Mesothelial cell of epicardium (in vitro differentiated cells): ENCODE results near the gene COL4A2. TPM values are rescaled to one million over a fixed set of nuclear protein-coding genes. Genes with fewer than 3 reads are reported as not detected.

Source experiments
- DNase-seq, 2 experiments: peaks; one replicate each; pipeline ENCODE4 v3.0.0; 2021; ENCODE audit warnings: low spot score in 2 of 2; ENCODE audit not compliant: unreplicated experiment in 2 of 2
- H3K27ac Mint-ChIP-seq: 2 replicates; pipeline ENCODE4 v1.8.0; 2021; ENCODE audit warnings: mixed read lengths
- H3K27me3 Mint-ChIP-seq: 2 replicates; pipeline ENCODE4 v1.8.0; 2021; ENCODE audit warnings: low read depth, mixed read lengths
- H3K36me3 Mint-ChIP-seq: 2 replicates; pipeline ENCODE4 v1.8.0; 2021; ENCODE audit warnings: mixed read lengths
- H3K4me1 Mint-ChIP-seq: 2 replicates; pipeline ENCODE4 v1.8.0; 2021; ENCODE audit warnings: mixed read lengths
- H3K4me3 Mint-ChIP-seq: 2 replicates; pipeline ENCODE4 v1.8.0; 2021; ENCODE audit warnings: mild to moderate bottlenecking, moderate library complexity, mixed read lengths
- H3K9me3 Mint-ChIP-seq: 2 replicates; pipeline ENCODE4 v1.8.0; 2021; ENCODE audit warnings: mixed read lengths
- total RNA-seq: library from RNA; stranded (reverse); gene quantifications from 3 replicates; pipeline ENCODE4 v1.2.1, GENCODE V29; 2021
- TF ChIP-seq, protein P1 (sequence below): fragments of 200-600 bp; sonication (generic); IDR thresholded peaks from one replicate; pipeline ENCODE4 v1.5.0; 2021; ENCODE audit warnings: antibody characterized with exemption; ENCODE audit not compliant: unreplicated experiment

COL4A2 gene
- total RNA-seq, 1 donor from 2014 or later, result 469 TPM

DNA sequence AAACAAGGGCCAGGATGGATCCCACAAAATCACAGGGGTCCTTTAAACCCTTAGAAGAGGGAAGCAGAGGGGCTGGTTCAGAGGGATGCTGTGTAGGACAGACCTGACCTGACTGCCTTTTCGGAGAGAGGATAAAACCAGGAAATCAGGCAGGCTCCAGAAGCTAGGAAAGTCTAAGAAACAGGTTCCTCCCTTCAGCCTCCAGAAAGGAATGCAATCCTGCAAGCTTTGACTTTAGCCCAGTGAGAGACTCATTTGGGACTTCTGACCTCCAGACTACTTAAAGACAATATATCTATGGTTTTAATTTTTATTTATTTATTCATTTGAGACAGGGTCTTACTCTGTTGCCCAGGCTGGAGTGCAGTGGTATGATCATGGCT, 249.1 kb downstream of the COL4A2 start:
- H3K36me3 Mint-ChIP-seq, result peaks cover 12% of the 10 kb centered on the region
- TF ChIP-seq, protein P1, sequence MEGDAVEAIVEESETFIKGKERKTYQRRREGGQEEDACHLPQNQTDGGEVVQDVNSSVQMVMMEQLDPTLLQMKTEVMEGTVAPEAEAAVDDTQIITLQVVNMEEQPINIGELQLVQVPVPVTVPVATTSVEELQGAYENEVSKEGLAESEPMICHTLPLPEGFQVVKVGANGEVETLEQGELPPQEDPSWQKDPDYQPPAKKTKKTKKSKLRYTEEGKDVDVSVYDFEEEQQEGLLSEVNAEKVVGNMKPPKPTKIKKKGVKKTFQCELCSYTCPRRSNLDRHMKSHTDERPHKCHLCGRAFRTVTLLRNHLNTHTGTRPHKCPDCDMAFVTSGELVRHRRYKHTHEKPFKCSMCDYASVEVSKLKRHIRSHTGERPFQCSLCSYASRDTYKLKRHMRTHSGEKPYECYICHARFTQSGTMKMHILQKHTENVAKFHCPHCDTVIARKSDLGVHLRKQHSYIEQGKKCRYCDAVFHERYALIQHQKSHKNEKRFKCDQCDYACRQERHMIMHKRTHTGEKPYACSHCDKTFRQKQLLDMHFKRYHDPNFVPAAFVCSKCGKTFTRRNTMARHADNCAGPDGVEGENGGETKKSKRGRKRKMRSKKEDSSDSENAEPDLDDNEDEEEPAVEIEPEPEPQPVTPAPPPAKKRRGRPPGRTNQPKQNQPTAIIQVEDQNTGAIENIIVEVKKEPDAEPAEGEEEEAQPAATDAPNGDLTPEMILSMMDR, result no peak
- H3K4me3 Mint-ChIP-seq, result no peak overlapping the region
- peak overlapping the region; percentile 50 for H3K27ac Mint-ChIP-seq
- no peak for DNase-seq
- H3K4me1 Mint-ChIP-seq, result peaks cover 35% of the 10 kb centered on the region
- H3K9me3 Mint-ChIP-seq, result peaks cover 5% of the 10 kb centered on the region
- H3K27me3 Mint-ChIP-seq, result no peaks in the 10 kb centered on the region

DNA sequence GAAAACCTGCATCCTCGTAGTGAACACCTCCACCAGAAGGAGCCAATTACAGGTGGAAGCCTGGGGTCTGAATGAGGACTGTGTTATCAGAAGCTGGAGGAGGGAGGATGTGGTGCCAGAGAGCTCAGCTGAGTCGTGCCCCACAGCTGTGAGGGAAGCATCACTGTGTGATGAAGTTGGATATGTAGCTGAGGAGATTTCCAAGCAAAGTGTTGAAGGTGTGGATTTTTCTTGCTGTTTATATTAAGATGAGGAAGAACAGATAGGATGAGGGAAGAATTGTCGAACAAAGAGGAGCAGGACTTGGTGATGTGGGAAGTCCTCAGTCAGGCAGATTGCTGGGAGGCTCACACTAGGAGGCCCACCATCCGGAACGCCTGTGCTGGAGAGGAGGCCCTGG, 250.0 kb downstream of the COL4A2 start:
- H3K4me3 Mint-ChIP-seq, result no peak overlapping the region
- H3K27me3 Mint-ChIP-seq, result no peaks in the 10 kb centered on the region
- TF ChIP-seq, protein P1, result no peak
- H3K4me1 Mint-ChIP-seq, result peaks cover 32% of the 10 kb centered on the region
- peaks cover 12% of the 10 kb centered on the region for H3K36me3 Mint-ChIP-seq
- no peak for DNase-seq
- H3K9me3 Mint-ChIP-seq, result peaks cover 5% of the 10 kb centered on the region
- no peak overlapping the region for H3K27ac Mint-ChIP-seq

- Mint-ChIP-seq H3K9me3 (peaks cover 5% of the 10 kb centered on the region), H3K4me3 (no peak overlapping the region), H3K36me3 (peaks cover 12% of the 10 kb centered on the region), H3K27ac (no peak overlapping the region), H3K4me1 (peaks cover 35% of the 10 kb centered on the region), H3K27me3 (no peaks in the 10 kb centered on the region)
- TF ChIP-seq, protein P1, result no peak
- no peak for DNase-seq
Measured at GRCh38 chr13:110557610-110558305, 250.7 kb downstream of the COL4A2 start.

DNA sequence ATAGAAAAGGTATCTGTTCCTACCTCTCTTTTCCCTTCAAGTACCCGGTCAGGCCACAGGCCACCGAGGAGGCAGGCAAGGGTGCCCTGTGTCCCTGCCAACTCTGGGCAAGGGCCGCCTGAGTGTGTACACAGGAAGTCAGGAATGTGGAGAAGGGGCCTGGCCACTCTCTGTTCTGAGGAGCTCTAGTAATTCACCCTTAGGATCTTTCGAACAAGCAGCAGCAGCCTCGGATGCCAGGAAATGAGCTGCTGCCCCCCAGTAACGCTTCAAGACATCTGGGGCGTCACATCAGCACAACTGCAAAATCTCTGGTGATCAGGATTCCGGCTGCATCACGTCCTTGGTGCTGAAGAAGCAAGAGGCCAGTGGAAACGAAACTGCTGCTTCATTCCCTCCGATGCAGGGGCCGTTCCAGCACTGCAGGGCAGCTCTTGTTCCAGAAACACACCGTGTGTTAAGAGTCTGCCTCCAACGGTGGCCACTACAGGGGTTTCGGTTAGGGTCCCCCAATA, 252.4 kb downstream of the COL4A2 start:
- Mint-ChIP-seq H3K27me3 (no peaks in the 10 kb centered on the region), H3K9me3 (peaks cover 9% of the 10 kb centered on the region), H3K4me3 (peak overlapping the region; percentile 76), H3K4me1 (peaks cover 48% of the 10 kb centered on the region), H3K27ac (peak overlapping the region; percentile 80), H3K36me3 (peaks cover 14% of the 10 kb centered on the region)
- DNase-seq, result no peak
- TF ChIP-seq, protein P1, result no peak

GRCh38 chr13:110559986-110560385, 252.9 kb downstream of the COL4A2 start:
- no peak for DNase-seq
- TF ChIP-seq, protein P1, result no peak
- Mint-ChIP-seq H3K27me3 (no peaks in the 10 kb centered on the region), H3K4me1 (peaks cover 53% of the 10 kb centered on the region), H3K4me3 (peak overlapping the region; percentile 76), H3K27ac (peak overlapping the region; percentile 80), H3K36me3 (peaks cover 14% of the 10 kb centered on the region), H3K9me3 (peaks cover 9% of the 10 kb centered on the region)
